NCI-H146 treated with DMSO at 0.1 percent for 48 hours (cell line): Measurements from ENCODE around the gene KLK10.
"Not testable (repeated sequence)": the region's sequence is repeated elsewhere in the genome, so short reads cannot be mapped to it uniquely, and the experiment has no call there.

Experiments used
- DNase-seq: peaks from one replicate; lab custom pipeline; 2025; ENCODE audit not compliant: unreplicated experiment; lab: John Stamatoyannopoulos, UW

KLK10 gene

DNA sequence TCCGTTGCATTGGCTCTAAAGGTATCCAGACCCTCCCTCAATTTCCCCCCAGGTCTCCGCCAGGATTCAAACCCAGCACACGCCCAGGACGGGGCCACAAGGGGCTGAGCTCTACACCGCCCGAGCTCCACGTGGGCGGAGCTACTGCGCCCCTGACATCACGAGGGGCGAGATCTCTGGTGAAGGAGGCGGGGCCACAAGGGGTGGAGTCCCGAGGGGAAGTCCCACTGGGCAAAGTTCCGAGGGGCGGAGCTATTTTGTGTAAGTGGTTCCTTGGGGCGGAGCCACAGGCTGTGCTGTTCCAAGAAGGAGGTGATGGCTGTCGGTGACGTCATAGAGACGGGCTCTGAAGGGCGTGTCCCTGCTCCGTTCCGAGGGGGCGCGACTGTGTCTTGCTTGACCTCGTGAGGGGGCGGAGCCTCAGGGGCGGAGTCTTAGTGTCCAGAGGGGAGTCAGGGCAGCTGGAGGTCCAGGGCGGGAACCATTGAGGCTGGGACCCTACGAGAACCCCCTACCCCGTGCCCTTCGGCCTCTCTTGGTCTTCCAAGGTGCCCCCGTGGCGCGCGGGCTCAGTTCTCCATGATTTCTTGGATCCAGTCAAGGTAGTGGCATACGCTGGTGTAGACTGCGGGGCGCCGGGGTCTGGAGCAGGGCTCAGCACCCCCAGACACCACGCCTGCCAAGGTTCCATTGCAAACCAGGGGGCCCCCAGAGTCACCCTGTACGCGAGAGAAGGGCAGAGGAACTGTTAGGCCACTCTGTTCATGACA lies 16.8 kb downstream of the KLK10 start:
- no peak for DNase-seq

DNA sequence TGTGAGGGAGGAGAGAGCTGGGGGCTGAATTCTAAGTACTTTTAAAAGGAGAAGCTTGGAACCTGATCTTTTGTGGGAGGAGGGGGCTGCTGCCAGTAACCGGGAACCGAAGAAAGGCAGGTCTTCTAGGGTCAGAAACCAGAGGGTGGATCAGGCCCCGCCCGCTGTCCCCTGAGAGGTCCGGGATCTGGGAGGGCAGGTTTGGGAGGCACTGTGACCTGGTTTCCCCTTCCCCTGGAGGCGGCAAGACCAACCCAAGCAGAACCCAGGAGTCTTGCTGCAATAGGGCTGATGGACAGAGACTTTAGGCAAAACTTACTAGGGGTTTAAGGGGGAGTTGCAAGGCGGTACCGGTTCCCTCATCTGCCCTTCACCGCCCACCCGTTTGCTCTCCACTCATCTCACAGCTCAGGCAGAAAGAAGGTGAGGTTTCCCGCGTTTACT lies 17.4 kb downstream of the KLK10 start:
- no peak for DNase-seq

DNA sequence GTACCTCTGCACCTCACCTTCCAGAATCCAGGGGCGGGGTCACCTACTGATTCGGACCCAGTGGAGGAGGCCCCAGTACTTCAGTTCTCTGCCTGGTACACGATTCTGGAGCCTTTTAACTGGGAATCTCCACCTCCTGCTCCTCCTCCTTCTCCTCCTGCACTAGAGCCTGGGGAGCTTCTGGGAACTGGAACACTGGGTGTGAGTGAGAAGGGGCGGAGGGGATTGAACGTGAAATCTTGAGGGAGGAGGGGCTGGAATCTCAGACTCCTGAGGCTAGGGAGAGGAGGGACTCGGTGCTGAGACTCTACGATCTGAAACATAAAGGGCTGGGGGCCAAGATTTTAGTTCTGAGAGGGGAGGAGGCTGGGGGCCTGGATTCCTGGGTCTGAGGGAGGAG lies 18.0 kb downstream of the KLK10 start, which contains the start of gene KLK8:
Gene KLK8 (minus strand): TSS at position 90 of the 400 bp plus-strand sequence. CDS start 437 bp downstream, outside the sequence.
- DNase-seq = no peak

DNA sequence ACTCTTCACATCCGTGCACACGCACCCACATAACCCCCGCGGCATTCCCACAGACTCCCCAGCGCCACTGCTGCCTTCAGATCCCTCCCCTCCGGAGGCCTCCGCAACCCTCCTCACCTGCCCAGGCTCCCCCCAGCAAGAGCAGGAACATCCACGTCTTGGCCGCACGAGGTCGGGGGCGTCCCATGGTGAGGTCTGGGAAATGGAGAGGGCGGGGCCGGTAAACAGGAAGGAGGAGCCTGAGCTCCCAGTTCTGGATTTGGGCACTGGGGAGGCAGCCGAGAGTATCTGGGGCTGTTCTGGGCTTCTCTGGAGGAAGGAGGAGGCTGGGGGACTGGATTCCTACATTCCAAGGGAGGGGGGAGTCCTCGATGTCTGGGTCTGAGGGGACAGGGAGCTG lies 18.5 kb downstream of the KLK10 start:
- DNase-seq = no peak

DNA sequence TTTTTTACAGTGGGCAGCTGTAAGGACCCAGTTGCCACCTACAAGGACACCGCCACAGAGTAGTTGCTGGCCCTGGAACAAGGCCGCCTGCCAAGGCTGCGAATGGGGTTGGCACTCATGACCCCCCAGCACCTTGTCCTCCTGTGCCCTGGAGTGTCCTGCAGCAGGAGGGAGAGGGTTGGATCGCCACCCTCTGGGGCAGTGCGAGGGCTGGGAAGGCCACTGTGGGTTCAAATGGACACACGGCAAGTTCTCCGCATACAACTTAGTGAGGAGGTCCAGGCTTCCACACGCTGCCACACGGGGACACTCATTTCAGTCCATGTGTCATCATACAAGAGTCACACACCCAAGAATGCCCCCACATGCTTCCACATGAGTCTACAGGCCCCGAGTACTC lies 19.1 kb downstream of the KLK10 start:
- no peak for DNase-seq

DNA sequence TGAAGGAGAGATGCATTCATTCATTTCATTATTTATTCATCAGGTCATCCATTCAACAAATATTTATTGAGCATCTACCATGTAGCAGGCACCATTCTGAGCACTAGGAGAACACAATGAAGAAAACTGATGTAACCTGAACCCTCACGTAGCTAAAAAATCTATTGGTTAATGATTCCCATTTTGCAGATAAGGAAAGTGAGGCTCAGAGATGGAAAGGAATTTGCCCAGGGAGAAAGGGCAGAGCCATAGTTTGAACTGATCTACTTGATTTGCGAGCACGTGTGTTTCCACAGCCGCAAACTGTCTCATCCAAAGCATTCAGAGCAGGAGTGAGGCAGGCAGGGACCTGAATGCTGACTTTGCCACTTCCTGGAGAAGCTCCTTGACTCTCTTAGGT lies 20.8 kb downstream of the KLK10 start:
- DNase-seq = no peak

DNA sequence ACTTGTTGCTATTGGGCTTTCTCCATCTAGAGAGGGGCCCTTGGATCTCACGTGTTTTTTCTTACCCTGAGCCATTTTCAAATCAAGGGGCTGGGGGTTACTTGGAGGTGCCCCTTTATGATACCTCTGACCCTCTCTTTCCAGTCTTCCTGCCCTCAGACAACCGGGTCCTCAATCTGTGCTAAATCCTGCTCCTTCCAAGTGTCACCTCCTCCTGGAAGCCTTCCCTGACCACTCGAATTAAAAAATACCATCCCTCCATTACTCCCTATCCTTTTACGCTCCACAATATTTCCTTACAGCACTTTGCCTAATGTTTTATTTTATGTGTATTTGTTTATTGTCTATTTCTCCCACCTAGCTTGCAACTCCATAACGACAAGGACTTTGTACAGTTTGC lies 21.4 kb downstream of the KLK10 start:
- no peak for DNase-seq

DNA sequence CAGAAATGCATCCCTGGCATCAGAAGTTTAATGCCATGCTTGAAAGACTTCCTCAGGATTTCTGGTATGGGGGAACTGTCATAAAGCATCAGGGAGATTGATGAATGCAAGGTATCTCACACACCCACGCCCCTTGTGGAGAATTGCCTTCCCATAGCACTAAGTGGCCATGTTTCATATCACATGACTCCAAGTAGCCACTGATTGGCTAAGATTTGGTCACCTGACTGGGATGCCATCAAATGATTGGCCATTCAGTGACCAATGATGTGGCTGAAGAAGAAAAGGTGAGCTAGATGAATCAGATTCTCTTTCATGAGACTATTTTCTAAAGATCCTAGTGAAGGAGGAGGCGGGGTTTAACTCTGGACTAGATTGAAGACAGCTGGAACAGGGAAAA lies 25.4 kb downstream of the KLK10 start:
- no peak for DNase-seq

DNA sequence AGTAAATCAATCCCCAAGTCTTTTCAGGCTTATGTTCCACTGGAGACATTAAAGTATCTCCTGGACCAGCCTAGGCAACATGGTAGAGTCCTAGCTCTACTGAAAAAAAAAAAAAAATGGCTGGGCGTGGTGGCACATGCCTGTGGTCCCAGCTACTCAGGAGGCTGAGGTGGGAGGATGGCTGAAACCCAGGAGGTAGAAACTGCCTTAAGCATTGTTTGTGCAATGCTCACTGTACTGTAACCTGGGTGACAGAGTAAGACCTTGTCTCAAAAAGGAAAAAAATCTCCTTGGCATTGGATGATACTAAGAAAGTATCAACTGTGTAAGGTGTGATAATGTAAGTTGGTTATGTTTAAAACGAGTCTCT lies 26.9 kb downstream of the KLK10 start:
- DNase-seq = no peak

DNA sequence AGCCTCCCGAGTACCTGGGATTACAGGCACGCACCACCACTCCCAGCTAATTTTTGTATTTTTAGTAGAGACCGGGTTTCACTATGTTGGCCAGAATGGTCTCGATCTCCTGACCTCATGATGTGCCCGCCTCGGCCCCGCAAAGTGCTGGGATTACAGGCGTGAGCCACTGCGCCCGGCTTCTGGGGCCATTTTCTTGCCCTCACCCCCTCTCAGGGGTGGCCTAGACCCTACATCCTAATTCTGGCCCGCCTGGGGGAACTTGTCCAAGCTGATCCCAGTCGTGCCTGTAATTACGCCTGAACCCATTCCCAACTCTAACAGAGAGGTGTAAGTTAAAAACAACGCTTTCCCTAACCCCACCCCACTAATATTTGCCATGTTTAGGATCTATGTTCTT lies 35.1 kb downstream of the KLK10 start:
- DNase-seq = not testable (repeated sequence)

DNA sequence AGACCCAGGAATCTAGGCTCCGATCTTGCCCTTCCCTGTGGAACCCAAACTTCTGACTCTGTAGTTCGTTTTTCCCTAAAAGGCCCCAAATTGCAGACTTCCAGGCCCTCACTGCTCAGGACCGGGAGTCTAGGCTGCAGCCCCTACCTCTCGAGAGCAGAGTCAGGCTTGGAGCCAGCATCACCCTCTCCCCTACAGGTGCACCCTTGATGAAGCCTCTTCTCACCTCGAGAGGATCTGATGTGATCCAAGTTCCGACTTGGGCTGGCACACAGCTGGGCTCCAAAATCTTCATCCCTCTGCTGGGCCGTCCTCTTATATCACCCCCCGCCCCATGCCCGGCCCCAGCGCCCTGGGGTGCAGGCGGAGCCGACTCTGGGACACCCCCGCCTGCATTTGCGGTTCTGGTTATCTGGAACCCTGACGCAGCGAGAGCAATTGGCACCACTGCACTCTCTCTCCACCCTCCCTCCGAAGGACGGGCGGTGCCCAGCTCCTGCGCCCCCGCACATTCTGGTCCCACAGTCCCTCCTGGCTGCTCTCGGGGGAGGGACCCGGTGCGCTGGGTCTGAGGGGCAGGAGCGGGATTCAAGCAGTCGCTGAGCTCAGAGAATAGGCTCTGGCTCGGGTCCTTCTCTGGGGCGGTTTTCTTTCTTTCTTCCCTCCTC lies 35.8 kb downstream of the KLK10 start, which contains the start of gene KLK7:
Gene KLK7 (minus strand): TSS at position 293 of the 668 bp plus-strand sequence. CDS start 1,518 bp downstream, outside the sequence.
- DNase-seq = no peak

DNA sequence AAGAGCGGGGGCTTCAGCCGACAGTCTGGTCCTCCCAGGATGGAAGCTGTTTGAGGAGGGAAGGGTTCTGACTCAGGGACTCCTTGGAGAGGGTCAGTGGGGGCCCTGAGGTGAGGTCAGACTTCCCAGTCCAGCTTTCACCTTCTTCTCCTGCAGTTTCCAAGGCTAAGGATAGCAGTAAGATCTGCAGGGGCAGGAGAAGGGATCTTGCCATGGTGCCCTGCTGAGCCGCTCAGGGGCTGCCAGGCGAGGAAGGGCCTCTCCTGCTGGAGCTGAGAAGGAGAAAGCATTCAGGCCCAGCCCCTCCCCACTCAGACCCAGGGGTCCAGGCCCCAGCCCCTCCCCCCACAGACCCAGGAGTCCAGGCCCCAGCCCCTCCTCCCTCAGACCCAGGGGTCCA lies 37.3 kb downstream of the KLK10 start:
- DNase-seq = no peak

DNA sequence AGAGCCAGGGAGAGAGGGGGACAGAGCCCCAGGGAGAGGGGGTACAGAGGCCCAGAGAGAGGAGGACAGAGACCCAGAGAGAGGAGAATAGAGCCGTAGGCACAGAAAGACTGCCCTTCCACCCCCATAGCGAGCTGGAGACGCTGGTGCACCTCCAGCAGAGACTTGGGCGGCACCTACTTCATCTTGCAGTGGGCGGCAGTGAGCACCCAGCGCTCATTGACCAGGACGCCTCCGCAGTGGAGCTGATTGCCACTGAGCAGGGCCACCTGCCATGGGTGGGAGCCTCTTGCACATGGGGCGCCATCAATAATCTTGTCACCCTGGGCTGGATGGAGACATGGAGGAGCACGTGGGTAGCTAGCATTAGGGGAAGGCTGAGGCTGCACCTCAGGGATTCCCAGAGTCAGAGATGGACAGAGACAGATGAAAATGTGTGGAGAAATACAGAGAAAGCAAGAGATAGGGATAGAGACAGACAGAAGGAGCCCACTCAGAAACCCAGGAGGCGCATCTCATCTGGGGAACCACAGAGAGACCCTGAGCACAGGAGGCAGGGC lies 37.8 kb downstream of the KLK10 start:
- DNase-seq = no peak

DNA sequence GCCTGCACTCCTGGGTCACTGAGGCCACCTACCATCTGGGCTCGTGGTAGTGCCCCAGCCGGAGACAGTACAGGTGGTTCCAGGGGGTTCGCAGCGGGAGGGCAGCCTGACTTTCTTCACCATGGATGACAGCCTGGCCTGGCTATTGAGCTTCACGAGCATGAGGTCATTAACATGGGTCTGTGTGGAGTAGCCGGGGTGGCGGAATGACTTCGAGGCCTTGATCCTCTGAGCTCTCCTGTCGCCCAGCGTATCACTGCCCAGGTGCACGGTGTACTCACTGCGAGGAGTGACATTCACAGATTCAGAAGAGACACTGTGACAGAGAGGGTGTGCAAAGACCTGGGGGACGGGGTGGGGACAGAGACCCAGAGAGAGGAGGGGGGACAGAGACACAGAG lies 39.3 kb downstream of the KLK10 start:
- DNase-seq = no peak

DNA sequence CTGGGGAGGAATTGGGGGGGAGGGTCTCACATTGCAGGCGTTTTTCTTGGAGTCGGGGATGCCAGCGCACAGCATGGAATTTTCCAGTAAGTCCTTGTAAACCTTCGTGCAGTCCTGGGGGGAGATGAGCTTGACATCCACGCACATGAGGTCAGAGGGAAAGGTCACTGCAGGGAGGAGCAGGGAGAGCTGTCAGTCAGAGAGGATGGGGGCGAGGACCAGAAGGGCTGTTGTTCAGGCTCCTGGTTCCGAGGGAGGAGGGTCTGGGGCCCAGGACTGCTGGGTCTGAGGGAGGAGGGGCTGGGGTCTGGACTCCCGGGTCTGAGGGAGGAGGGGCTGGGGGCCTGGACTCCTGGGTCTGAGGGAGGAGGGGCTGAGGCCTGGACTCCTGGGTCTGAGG lies 39.8 kb downstream of the KLK10 start:
- DNase-seq = no peak

DNA sequence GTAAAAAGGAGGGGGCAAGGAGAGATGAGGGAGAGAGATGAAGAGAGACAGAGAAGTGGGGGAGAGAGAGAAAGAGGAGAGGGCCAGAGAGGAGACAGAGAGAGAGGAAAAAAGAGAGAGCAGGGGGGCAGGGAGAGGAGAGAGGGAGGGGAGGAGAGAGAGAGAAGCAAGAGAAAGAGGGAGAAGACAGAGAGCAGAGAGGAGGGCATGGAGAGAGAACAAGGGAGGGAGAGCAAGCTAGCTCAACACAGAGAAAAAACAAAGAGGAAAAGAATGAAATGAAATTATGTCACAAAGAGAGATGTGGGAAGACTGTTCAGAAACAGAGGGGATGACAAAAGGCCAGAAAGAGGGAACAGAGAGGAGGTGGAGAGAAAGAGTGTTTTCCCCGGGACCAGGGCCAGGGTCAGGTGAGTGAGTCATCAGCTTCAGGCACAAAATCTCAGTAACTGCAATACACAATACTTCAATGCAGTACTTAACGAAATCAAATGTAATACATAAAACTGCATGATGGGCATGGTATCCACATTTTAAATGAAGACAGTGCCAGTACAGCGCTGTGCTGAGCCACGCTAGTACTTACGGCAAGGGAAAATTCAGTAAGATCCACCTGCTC lies 40.6 kb downstream of the KLK10 start:
- no peak for DNase-seq

DNA sequence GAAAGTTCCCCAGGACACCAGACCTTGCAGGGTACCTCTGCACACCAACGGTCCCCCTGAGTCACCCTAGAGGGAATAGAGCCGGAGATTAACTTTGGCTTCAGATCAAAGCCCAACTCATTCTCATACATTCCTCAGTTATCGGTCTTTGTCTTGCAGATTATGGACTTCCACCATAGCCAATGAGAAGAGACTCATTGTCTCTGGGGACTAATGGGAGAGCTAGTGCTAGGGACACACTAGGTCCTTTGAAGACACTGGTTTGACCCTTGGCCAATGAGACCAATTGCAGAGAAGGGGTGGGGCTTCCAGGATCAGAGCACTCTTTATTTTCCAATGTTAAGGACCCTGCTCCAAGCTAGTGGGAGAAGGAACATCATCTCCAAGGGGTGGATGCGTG lies 41.9 kb downstream of the KLK10 start:
- DNase-seq = no peak

DNA sequence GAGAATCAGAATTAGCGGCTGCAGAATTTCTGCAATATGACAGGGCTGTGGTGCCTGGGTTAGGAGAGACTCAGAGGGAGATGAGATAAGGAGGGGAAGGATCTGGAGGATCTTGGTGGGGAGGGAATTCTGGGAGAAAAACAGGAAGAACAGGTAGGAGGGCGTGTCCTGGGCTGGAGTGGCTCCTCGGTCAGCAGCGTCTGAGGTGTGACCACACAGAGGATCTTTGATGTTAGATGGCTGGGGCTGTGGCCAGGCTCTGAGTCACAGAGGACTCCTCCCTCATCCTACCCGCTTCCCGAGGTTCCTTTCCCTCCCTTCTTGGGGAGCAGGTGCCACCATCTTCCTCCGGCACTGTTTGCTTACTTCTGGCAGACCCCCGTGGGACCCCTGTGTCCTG lies 43.7 kb downstream of the KLK10 start:
- no peak for DNase-seq

DNA sequence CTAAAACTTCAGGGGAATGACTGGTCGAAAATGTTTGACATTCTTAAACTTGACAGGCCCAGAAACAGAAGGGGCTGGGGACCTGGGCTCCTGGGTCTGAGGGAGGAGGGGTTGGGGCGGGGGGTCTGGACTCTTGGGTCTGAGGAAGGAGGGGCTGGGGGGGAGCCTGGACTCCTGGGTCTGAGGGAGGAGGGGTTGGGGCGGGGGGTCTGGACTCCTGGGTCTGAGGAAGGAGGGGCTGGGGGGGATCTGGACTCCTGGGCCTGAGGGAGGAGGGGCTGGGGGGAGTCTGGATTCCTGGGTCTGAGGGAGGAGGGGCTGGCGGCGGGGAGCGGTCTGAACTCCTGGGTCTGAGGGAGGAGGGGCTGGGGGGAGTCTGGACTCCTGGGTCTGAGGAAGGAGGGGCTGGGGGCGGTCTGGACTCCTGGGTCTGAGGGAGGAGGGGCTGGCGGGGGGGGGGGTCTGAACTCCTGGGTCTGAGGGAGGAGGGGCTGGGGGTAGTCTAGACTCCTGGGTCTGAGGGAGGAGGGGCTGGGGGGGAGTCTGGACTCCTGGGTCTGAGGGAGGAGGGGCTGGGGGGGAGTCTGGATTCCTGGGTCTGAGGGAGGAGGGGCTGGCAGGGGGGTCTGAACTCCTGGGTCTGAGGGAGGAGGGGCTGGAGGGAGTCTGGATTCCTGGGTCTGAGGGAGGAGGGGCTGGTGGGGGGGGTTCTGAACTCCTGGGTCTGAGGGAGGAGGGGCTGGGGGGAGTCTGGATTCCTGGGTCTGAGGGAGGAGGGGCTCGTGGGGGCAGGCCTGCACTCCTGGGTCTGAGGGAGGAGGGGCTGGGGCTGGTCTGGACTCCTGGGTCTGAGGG lies 44.6 kb downstream of the KLK10 start:
- no peak for DNase-seq

DNA sequence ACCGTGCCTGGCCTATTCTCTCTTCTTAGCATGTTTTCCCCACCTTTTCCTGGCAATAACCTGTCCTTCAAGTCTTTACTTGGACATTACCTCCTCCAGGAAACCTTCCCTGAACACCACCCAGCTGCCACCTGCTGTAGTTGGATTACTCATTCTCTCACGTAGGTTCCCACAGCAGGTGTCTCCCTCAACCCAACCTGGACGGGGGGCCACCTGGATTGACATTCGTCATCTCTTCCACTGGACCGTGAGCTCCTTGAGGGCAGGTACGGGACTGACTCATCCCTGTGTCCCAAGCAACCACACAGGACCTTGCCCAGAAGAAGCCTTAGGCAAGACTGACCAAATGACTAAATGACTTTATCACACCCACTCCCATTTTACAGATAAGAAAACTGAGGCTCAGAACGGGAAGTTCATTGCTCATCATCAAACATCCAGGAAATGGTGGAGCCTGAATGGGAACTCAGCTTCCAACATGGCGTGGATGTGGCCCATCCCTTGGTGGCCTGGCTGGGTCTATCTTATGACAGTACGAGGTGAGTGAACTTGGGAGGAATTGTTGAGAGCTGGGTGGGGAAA lies 46.6 kb downstream of the KLK10 start:
- DNase-seq = no peak
